ENCODE measurements around the gene GOLGA3.
"Not testable (repeated sequence)": the region's sequence is repeated elsewhere in the genome, so short reads cannot be mapped to it uniquely, and the experiment has no call there.

The GOLGA3 gene

GRCh38 chr12:132812631-132813305 is 15.9 kb downstream of the GOLGA3 start:
- no peak overlapping the region for H3K9ac ChIP-seq (ENCODE audit: low read depth, low read length)
- no peaks in the 10 kb centered on the region for H3K4me1 ChIP-seq (ENCODE audit: insufficient read depth, low read length)
- no peaks in the 10 kb centered on the region for H3K9me3 ChIP-seq (ENCODE audit: control insufficient read depth, insufficient read depth, low read length)
- peaks cover 25% of the 10 kb centered on the region for H3K36me3 ChIP-seq (ENCODE audit: insufficient read depth, low read length)

DNA sequence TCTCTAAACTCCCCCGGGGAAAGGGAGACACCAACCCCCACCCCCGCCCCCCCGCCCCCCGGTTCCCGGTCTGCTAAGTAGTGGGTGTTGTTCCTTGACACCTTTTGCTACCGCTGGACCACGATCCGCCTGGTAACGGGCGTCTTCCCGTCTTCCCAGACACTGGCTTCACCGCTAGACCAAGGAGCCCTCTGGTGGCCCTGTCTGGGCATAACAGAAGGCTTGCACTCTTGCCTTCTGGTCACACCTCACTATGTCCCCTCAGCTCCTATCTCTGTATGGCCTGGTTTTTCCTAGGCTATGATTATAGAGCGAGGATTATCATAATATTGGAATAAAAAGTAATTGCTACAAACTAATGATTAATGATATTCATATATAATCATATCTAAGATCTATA is 19.3 kb downstream of the GOLGA3 start:
- H3K4me1 ChIP-seq (ENCODE audit: insufficient read depth, low read length); H3K9ac ChIP-seq (ENCODE audit: low read depth, low read length); H3K9me3 ChIP-seq (ENCODE audit: control insufficient read depth, insufficient read depth, low read length): not testable (repeated sequence)
- peaks cover 20% of the 10 kb centered on the region for H3K36me3 ChIP-seq (ENCODE audit: insufficient read depth, low read length)

DNA sequence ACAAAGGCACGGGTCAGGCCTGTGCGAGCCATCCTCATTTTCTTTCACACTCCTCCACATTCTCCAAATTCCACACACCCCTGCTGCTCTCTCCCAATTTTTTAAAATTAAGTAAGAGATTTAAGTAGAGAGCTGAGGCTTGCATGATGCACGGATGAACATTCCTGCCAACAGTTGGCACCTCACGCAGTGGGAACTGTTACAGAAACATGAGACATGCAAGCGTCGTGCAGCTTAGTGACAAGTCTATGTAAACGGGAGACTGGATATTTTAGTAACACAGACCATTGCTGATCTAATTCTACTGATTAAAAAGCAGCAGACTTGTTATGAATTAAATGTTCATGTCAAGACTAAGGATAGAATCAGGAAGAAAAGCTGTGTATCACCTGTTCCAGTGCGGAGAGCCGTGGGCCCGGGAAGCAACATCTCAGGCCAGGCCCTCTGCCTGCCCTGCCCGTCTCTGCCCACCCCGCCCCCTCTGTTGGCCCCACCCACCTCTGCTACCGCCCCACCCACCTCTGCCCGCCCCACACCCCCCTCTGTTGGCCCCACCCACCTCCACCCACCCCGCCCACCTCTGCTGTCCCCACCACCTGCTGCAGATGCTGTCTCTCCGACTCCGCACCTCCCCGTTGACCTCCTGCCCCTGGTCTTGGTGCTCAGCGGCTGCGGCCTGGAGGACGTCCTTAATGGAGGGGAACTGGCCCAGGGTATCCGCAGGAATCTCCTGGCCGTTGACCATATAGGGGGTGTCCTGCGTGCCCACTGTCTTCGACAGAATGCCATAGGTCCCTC is 21.2 kb downstream of the GOLGA3 start:
- H3K9me3 ChIP-seq (ENCODE audit: control insufficient read depth, insufficient read depth, low read length), result no peaks in the 10 kb centered on the region
- 0 out of 2 replicates have a peak, but pooled peaks cover 6% of the 10 kb centered on the region for H3K4me1 ChIP-seq (ENCODE audit: insufficient read depth, low read length)
- H3K36me3 ChIP-seq (ENCODE audit: insufficient read depth, low read length), result peaks cover 16% of the 10 kb centered on the region
- H3K9ac ChIP-seq (ENCODE audit: low read depth, low read length), result no peak overlapping the region

GRCh38 chr12:132806857-132807256 is 21.8 kb downstream of the GOLGA3 start:
- H3K9ac ChIP-seq (ENCODE audit: low read depth, low read length), result no peak overlapping the region
- H3K4me1 ChIP-seq (ENCODE audit: insufficient read depth, low read length), result 0 out of 2 replicates have a peak, but pooled peaks cover 6% of the 10 kb centered on the region
- no peaks in the 10 kb centered on the region for H3K9me3 ChIP-seq (ENCODE audit: control insufficient read depth, insufficient read depth, low read length)
- H3K36me3 ChIP-seq (ENCODE audit: insufficient read depth, low read length), result peaks cover 12% of the 10 kb centered on the region

DNA sequence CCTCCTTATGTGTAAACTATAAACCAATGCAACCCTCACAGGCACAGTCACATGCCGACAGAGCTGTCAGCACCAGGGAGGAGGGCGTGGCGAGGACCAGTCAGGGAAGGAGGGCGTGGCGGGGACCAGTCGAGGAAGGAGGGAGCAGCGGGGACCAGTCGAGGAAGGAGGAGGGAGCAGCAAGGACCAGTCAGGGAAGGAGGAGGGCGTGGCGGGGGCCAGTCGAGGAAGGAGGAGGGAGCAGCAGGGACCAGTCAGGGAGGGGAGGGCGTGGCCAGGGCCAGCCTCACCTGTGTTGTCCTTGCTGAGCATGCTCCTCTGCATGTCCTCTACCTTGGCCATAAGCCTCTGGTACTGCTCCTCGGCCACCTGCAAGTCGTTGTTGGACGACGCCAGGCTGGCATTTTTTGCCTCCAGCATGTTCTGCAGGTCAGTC is 24.2 kb downstream of the GOLGA3 start:
- Histone ChIP-seq H3K9ac (ENCODE audit: low read depth, low read length) (no peak overlapping the region), H3K36me3 (ENCODE audit: insufficient read depth, low read length) (peaks cover 12% of the 10 kb centered on the region), H3K9me3 (ENCODE audit: control insufficient read depth, insufficient read depth, low read length) (no peaks in the 10 kb centered on the region), H3K4me1 (ENCODE audit: insufficient read depth, low read length) (0 out of 2 replicates have a peak, but pooled peaks cover 6% of the 10 kb centered on the region)

DNA sequence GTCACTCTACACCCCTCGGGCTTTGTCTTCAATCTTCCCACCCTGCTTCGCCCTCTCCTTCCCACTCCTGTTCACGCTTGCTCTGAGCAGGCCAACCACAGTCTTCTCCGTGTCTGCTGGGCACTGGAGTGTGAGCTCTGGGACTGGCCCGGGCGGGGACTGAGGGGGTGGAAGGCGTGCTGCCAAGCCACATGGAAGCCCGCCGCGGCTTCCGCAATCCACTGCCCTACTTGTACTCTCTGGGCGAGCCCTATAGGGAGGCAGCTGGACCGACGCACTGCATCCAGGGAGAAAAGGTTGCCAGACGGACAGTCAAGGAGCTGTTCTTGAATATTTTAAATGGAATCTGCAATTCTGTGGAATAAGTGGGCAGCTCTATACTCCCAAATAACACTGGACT is 24.8 kb downstream of the GOLGA3 start:
- 0 out of 2 replicates have a peak, but pooled peaks cover 6% of the 10 kb centered on the region for H3K4me1 ChIP-seq (ENCODE audit: insufficient read depth, low read length)
- H3K36me3 ChIP-seq (ENCODE audit: insufficient read depth, low read length), result peaks cover 16% of the 10 kb centered on the region
- H3K9me3 ChIP-seq (ENCODE audit: control insufficient read depth, insufficient read depth, low read length), result no peaks in the 10 kb centered on the region
- H3K9ac ChIP-seq (ENCODE audit: low read depth, low read length), result no peak overlapping the region

GRCh38 chr12:132803125-132803524 is 25.5 kb downstream of the GOLGA3 start:
- Histone ChIP-seq H3K9me3 (ENCODE audit: control insufficient read depth, insufficient read depth, low read length) (no peaks in the 10 kb centered on the region), H3K9ac (ENCODE audit: low read depth, low read length) (no peak overlapping the region), H3K4me1 (ENCODE audit: insufficient read depth, low read length) (0 out of 2 replicates have a peak, but pooled peaks cover 6% of the 10 kb centered on the region), H3K36me3 (ENCODE audit: insufficient read depth, low read length) (peaks cover 16% of the 10 kb centered on the region)

- H3K9ac ChIP-seq (ENCODE audit: low read depth, low read length), result no peak overlapping the region
- no peaks in the 10 kb centered on the region for H3K9me3 ChIP-seq (ENCODE audit: control insufficient read depth, insufficient read depth, low read length)
- no peaks in the 10 kb centered on the region for H3K4me1 ChIP-seq (ENCODE audit: insufficient read depth, low read length)
- H3K36me3 ChIP-seq (ENCODE audit: insufficient read depth, low read length), result peaks cover 16% of the 10 kb centered on the region
Measured at GRCh38 chr12:132801741-132802140, 26.9 kb downstream of the GOLGA3 start.

DNA sequence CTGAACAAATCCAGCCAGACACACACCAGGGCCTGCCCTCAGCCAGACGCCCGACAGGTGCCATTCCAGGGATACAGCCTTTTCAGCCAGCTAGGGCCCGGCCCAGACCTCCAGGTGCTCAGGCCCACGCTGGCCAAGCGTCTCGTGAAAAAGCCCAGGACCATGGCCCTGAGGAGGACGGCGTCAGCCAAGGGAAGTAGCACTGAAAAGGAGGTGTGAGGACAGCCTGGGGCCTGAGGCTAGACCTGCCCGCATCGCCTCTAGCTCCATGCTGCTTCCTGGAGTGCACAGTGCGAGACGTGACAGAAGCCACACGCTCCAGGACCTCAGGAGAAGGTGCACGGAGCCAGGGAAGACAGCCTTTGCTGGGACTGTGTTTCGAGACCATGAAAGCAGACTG is 29.8 kb downstream of the GOLGA3 start:
- H3K36me3 ChIP-seq (ENCODE audit: insufficient read depth, low read length), result peaks cover 18% of the 10 kb centered on the region
- no peaks in the 10 kb centered on the region for H3K9me3 ChIP-seq (ENCODE audit: control insufficient read depth, insufficient read depth, low read length)
- H3K4me1 ChIP-seq (ENCODE audit: insufficient read depth, low read length), result no peaks in the 10 kb centered on the region
- no peak overlapping the region for H3K9ac ChIP-seq (ENCODE audit: low read depth, low read length)

GRCh38 chr12:132797820-132798570 is 30.7 kb downstream of the GOLGA3 start:
- no peak overlapping the region for H3K9ac ChIP-seq (ENCODE audit: low read depth, low read length)
- H3K36me3 ChIP-seq (ENCODE audit: insufficient read depth, low read length), result peaks cover 15% of the 10 kb centered on the region
- no peaks in the 10 kb centered on the region for H3K9me3 ChIP-seq (ENCODE audit: control insufficient read depth, insufficient read depth, low read length)
- no peaks in the 10 kb centered on the region for H3K4me1 ChIP-seq (ENCODE audit: insufficient read depth, low read length)

DNA sequence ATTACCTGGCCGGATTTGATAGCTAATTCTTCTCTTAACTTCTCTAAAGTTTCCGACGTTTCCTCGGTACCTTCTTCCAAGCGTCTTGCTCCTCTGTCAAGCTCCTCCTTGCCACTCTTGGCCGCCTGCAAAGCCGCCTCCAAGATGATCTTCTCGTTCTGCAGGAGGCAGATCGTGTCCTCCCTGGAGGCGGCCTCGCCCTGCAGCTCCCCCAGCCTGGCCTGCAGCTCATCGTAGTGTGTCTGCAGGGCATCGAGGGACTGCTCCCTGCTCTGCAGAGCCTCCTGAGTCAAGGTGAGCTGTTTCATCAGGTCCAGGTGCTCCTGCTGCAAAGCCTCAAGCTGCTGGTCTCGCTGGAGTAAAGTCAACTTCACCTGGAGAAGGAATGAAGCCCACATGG is 32.8 kb downstream of the GOLGA3 start:
- Histone ChIP-seq H3K36me3 (ENCODE audit: insufficient read depth, low read length) (peaks cover 15% of the 10 kb centered on the region), H3K9me3 (ENCODE audit: control insufficient read depth, insufficient read depth, low read length) (no peaks in the 10 kb centered on the region), H3K4me1 (ENCODE audit: insufficient read depth, low read length) (no peaks in the 10 kb centered on the region), H3K9ac (ENCODE audit: low read depth, low read length) (no peak overlapping the region)

DNA sequence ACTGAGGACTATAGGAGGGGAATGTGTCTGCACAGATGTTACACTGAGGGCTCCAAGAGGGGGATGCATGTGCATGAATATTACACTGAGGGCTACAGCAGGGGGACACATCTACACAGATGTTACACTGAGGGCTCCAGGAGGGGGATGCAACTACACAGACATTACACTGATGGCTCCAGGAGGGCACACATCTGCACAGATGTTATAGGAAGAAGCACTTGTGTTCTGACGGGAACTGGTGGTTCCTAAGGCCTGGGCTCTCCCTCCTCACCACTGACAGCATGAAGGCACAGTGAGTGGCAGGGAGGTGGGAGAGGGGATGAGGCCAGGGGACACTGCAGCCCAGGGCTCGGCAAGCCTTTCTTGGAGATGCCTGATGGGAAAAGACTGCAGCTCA is 36.7 kb downstream of the GOLGA3 start:
- H3K36me3 ChIP-seq (ENCODE audit: insufficient read depth, low read length); H3K4me1 ChIP-seq (ENCODE audit: insufficient read depth, low read length); H3K9ac ChIP-seq (ENCODE audit: low read depth, low read length); H3K9me3 ChIP-seq (ENCODE audit: control insufficient read depth, insufficient read depth, low read length): not testable (repeated sequence)

DNA sequence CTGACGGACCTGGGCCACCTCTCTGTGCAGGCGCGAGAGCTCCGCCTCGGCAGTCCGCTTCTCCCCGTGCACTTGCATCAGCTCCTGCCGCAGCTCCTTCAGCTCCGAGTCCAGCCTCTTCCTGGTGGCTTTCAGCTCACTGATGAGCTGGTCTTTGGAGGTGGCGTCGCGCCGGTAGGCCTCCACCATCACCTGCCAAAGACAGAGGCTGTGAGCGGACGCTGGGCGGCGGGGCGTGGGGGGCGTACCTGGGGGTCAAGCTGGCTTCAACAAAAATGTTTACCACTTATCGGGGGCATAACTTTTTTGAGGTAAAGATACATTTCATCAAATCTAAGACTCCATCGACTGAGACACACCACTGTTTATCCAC is 39.6 kb downstream of the GOLGA3 start:
- Histone ChIP-seq H3K9me3 (ENCODE audit: control insufficient read depth, insufficient read depth, low read length) (no peaks in the 10 kb centered on the region), H3K4me1 (ENCODE audit: insufficient read depth, low read length) (no peaks in the 10 kb centered on the region), H3K36me3 (ENCODE audit: insufficient read depth, low read length) (peaks cover 7% of the 10 kb centered on the region), H3K9ac (ENCODE audit: low read depth, low read length) (no peak overlapping the region)

- Histone ChIP-seq H3K9me3 (ENCODE audit: control insufficient read depth, insufficient read depth, low read length) (no peaks in the 10 kb centered on the region), H3K36me3 (ENCODE audit: insufficient read depth, low read length) (peaks cover 5% of the 10 kb centered on the region), H3K9ac (ENCODE audit: low read depth, low read length) (no peak overlapping the region), H3K4me1 (ENCODE audit: insufficient read depth, low read length) (no peaks in the 10 kb centered on the region)
Measured at GRCh38 chr12:132788375-132789098, 40.1 kb downstream of the GOLGA3 start.

All from ES-I3 (cell line).